Tibial artery (tissue), 4 donors: Measurements from ENCODE around the gene TIFAB.

Experiments used
- DNase-seq, 2 donors: peaks; one replicate each; pipeline ENCODE4 v3.0.0-alpha.2; 2019
- H3K27ac ChIP-seq, 2 donors: fragments of 200-600 bp; sonication (generic) in 1 of 2; 1 replicate in 1 of 2; 2 replicates in 1 of 2; pipeline ENCODE4 v1.5.1; 2018 to 2019; ENCODE audit warnings: mild to moderate bottlenecking in 1 of 2
- H3K27me3 ChIP-seq, 2 donors: fragments of 200-600 bp; sonication (generic) in 1 of 2; one replicate each; pipeline versions ENCODE4 v1.5.1 to v1.6.0; 2016 to 2019
- H3K36me3 ChIP-seq, 3 donors: fragments of 200-600 bp; sonication (generic) in 2 of 3; one replicate each; pipeline ENCODE4 v1.5.1; 2016 to 2019; ENCODE audit warnings: mild to moderate bottlenecking in 2 of 3
- H3K4me1 ChIP-seq, 4 donors: fragments of 200-600 bp; sonication (generic) in 2 of 4; 1 replicate in 3 of 4; 2 replicates in 1 of 4; pipeline ENCODE4 v1.5.1; 2016 to 2019
- H3K4me3 ChIP-seq, 2 donors: fragments of 200-600 bp; sonication (generic) in 1 of 2; 1 replicate in 1 of 2; 2 replicates in 1 of 2; pipeline ENCODE4 v1.5.1; 2018 to 2019; ENCODE audit warnings: mild to moderate bottlenecking in 2 of 2
- H3K9me3 ChIP-seq, 3 donors: fragments of 200-600 bp; sonication (generic) in 1 of 3; one replicate each; pipeline ENCODE4 v1.5.1; 2016 to 2019
- CTCF ChIP-seq, 2 experiments: fragments of 200-600 bp in 1 of 2; fragments of 450-650 bp in 1 of 2; IDR thresholded peaks; one replicate each; pipeline ENCODE4 v1.5.1; 2017 to 2019; ENCODE audit warnings: antibody characterized with exemption in 2 of 2, mild to moderate bottlenecking in 1 of 2, moderate library complexity in 1 of 2
- intact Hi-C: fragments of 100-400 bp; cut with DNase I; formaldehyde crosslinking; loops from one replicate; pipeline ENCODE4 v1.15.0; 2023; ENCODE audit warnings: low total_unique reads

Gene TIFAB

GRCh38 chr5:135454946-135455345, 2.8 kb upstream of the TIFAB start:
- no peak overlapping the region for H3K4me3 ChIP-seq
- intact Hi-C loops = no loop called here
- peak in 1 of 2 donors; percentile 45 for DNase-seq

GRCh38 chr5:135453613-135454012, 1.5 kb upstream of the TIFAB start:
- Histone ChIP-seq H3K9me3 (no peaks in the 10 kb centered on the region), H3K27ac (no peak overlapping the region), H3K27me3 (peaks cover 0 to 3% of the 10 kb centered on the region in 2 donors), H3K4me3 (no peak overlapping the region), H3K36me3 (no peaks in the 10 kb centered on the region), H3K4me1 (peaks cover 0 to 23% (median 10%) of the 10 kb centered on the region in 4 donors)
- TF ChIP-seq CTCF (IDR thresholded peaks at IDR 0.05) = no peak
- DNase-seq = no peak
- intact Hi-C loops = no loop called here

More at GRCh38 chr5:135454946-135455345, 2.8 kb upstream of the TIFAB start:
- no peaks in the 10 kb centered on the region for H3K9me3 ChIP-seq
- TF ChIP-seq CTCF (IDR thresholded peaks at IDR 0.05) = no peak
- H3K4me1 ChIP-seq = peaks cover 0 to 33% (median 17%) of the 10 kb centered on the region in 4 donors
- H3K36me3 ChIP-seq = no peaks in the 10 kb centered on the region
- no peak overlapping the region for H3K27ac ChIP-seq
- H3K27me3 ChIP-seq = no peaks in the 10 kb centered on the region

GRCh38 chr5:135451581-135452320, 400 bp downstream of the TIFAB start:
- Histone ChIP-seq H3K9me3 (no peaks in the 10 kb centered on the region), H3K27me3 (peaks cover 0 to 17% of the 10 kb centered on the region in 2 donors), H3K36me3 (no peaks in the 10 kb centered on the region), H3K4me3 (no peak overlapping the region), H3K27ac (no peak overlapping the region), H3K4me1 (peaks cover 0 to 9% (median 0%) of the 10 kb centered on the region in 4 donors)
- intact Hi-C loops = no loop called here
- peak in 1 of 2 donors; percentile 48 for DNase-seq
- TF ChIP-seq CTCF (IDR thresholded peaks at IDR 0.05) = no peak

GRCh38 chr5:135450952-135451351, 1.2 kb downstream of the TIFAB start:
- Histone ChIP-seq H3K36me3 (no peaks in the 10 kb centered on the region), H3K27me3 (peaks cover 0 to 19% of the 10 kb centered on the region in 2 donors), H3K27ac (no peak overlapping the region), H3K4me3 (no peak overlapping the region), H3K4me1 (peaks cover 0 to 1% (median 0%) of the 10 kb centered on the region in 4 donors), H3K9me3 (no peaks in the 10 kb centered on the region)
- no peak for DNase-seq
- intact Hi-C loops = no loop called here
- no peak for TF ChIP-seq CTCF (IDR thresholded peaks at IDR 0.05)

GRCh38 chr5:135450336-135450735, 1.8 kb downstream of the TIFAB start:
- H3K27me3 ChIP-seq = peaks cover 0 to 19% of the 10 kb centered on the region in 2 donors
- intact Hi-C loops = no loop called here
- H3K36me3 ChIP-seq = no peaks in the 10 kb centered on the region
- peak in 1 of 2 donors; percentile 43 for DNase-seq
- no peak for TF ChIP-seq CTCF (IDR thresholded peaks at IDR 0.05)
- no peaks in the 10 kb centered on the region for H3K9me3 ChIP-seq
- no peaks in the 10 kb centered on the region for H3K4me1 ChIP-seq
- H3K4me3 ChIP-seq = no peak overlapping the region
- H3K27ac ChIP-seq = no peak overlapping the region
